IPS-NIHi11 (cell line): Measurements from ENCODE around the gene SDK1.
"Not testable (repeated sequence)": the region's sequence is repeated elsewhere in the genome, so short reads cannot be mapped to it uniquely, and the experiment has no call there.

Experiments
- DNase-seq: peaks from one replicate; pipeline ENCODE4 v3.0.0; 2012; ENCODE audit warnings: mixed read lengths, low spot score

The SDK1 gene

GRCh38 chr7:3733541-3734140 is 432.6 kb downstream of the SDK1 start:
- no peak for DNase-seq

DNA sequence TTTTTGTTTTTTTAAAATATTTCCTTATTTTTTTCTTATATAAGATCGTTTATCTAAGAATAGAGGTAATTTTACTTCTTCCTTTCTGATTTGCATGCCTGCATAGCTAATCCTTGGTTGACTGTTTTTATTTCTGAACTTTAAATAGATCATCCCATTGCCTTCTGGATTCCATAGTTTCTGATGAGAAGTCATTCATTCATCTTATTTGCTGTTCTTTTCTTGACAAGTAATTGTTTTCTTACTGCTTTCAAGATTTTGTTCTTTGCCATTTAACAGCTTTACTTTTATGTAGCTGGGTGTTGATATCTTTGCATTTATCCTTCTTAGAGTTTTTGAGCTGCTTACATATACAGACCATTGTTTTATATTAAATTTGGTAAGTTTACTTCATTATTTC is 437.9 kb downstream of the SDK1 start:
- no peak for DNase-seq

GRCh38 chr7:3739983-3740382 is 438.9 kb downstream of the SDK1 start:
- no peak for DNase-seq

- DNase-seq: no peak
Measured at GRCh38 chr7:3747467-3747866, 446.4 kb downstream of the SDK1 start.

DNA sequence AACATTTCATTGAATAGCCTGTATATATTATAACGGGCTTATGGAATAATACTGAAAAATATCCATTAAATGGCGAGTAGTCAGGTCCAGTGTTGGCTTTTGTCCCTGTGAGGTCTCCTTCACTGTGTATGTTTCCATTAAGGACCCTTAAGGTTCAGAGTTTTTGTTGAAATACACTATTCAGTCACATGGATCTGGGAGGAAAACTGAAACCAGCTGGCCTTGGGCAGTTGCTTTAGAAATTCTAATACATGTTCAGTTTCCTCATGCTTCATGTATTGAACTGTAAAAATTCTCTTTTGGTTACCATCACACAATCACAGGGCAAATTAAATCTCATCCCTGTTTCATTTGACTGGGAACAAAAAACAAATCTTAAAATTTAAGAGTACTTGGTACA is 447.3 kb downstream of the SDK1 start:
- DNase-seq: no peak

- no peak for DNase-seq
Measured at GRCh38 chr7:3753868-3754267, 452.8 kb downstream of the SDK1 start.

DNA sequence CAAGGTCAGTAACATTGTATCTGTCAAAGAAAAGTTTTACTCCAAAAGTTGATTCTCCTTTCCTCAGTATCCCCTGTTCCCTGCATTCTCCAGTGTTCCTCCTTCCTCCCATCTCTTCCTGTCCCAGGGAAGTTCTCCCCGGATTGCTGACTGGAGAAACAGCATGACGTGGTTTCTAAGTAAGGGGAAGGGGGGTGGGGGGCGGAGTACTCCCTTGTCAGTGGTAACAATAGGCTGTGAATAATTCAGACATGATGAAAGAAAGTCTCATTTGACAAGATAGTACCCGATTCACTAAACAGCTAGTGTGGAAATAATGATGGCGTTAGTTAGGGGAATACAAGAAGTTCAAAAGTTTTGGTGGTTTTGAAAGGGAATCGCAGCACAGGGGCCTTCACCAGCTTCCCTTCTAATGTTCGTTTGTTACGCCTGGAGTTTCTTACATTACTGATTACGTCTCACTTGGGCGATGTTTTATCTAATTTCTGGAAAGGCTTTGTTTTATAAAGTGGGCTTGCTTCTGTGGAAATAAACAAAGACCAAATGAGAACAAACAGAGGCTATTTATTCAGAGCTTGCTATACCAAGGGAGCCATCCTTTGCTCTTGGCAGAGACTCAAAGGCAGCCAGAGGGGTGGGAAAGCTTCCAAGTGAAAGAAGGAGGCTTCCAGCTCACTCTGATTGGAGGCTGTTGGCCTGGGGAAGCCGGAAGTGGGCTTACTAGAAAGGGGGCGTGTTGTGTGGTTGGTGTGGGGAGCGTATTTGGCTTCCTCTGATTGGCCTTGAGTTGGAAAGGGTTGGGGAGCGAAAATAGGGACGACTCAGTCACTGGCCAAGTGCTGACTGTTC is 453.7 kb downstream of the SDK1 start:
- peak; percentile 52 for DNase-seq

DNA sequence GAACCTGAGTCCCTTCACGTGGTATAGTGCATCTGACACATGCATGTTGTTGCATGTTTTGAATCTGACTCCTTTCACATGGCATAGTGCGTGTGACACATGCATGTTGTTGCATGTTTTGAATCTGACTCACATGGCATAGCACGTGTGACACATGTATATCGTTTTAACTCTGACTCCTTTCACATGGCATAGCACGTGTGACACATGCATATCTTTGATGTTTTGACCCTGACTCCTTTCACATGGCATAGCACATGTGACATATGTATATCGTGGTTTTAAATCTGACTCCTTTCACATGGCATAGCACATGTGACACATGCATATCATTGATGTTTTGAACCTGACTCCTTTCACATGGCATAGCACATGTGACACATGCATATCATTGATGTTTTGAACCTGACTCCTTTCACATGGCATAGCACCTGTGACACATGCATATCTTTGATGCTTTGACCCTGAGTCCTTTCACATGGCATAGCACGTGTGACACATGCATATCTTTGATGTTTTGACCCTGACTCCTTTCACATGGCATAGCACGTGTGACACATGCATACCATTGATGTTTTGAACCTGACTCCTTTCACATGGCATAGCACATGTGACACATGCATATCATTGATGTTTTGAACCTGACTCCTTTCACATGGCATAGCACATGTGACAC is 454.9 kb downstream of the SDK1 start:
- not testable (repeated sequence) for DNase-seq

- no peak for DNase-seq
Measured at GRCh38 chr7:3757059-3757458, 456.0 kb downstream of the SDK1 start.

GRCh38 chr7:3760651-3761050 is 459.6 kb downstream of the SDK1 start:
- DNase-seq: no peak

- DNase-seq: no peak
Measured at GRCh38 chr7:3762146-3762831, 461.2 kb downstream of the SDK1 start.

GRCh38 chr7:3767917-3768777 is 467.1 kb downstream of the SDK1 start:
- no peak for DNase-seq

DNA sequence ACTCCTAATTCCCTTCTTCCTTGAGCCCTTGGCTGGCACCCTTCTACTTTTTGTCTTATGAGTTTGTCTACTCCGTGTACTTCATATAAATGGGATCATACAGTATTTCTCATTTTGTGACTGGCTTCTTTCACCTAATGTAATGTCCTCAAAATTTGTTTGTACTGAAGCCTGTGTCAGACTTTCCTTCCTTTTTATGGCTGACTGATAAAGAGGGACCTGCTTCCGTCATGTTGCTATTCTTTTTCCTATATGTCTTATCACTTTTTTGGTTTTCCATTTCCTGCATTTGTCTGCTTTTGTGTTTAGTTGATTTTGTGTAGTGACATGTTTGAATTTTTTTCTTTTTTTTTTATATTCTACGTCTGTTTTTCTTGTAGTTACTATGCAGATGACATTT is 470.9 kb downstream of the SDK1 start:
- DNase-seq: no peak

- DNase-seq: no peak
Measured at GRCh38 chr7:3778345-3778744, 477.3 kb downstream of the SDK1 start.

GRCh38 chr7:3780016-3780415 is 479.0 kb downstream of the SDK1 start:
- DNase-seq: no peak

- DNase-seq: no peak
Measured at GRCh38 chr7:3780525-3780924, 479.5 kb downstream of the SDK1 start.

- DNase-seq: no peak
Measured at GRCh38 chr7:3781607-3782006, 480.6 kb downstream of the SDK1 start.

DNA sequence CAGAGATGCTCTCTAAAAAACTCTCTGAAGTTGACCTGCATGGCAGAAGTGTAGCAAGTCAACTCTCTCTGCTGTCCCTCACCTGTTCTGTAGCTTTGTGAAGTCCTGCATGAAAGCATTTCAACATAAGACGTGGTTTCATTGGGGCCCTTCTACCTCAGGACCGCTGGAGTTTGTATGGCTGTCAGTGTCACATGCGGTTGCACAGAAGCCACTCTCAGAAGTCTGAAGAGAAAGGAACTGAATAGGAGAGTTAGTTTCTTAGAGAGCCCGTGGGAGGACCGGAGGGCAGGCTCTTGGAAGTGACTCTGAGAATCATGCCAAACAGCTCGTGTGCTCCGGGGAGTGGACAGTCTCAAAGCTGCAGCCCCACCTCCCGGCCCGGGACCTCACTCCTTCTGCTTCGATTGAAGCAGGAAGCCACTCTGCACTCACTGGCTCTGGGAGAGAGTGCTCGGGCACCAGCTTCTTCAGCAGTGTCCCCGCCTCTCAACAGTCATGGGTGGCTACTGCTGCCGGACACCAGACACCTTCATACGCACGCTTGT is 486.7 kb downstream of the SDK1 start:
- no peak for DNase-seq

- no peak for DNase-seq
Measured at GRCh38 chr7:3790803-3791202, 489.8 kb downstream of the SDK1 start.

DNA sequence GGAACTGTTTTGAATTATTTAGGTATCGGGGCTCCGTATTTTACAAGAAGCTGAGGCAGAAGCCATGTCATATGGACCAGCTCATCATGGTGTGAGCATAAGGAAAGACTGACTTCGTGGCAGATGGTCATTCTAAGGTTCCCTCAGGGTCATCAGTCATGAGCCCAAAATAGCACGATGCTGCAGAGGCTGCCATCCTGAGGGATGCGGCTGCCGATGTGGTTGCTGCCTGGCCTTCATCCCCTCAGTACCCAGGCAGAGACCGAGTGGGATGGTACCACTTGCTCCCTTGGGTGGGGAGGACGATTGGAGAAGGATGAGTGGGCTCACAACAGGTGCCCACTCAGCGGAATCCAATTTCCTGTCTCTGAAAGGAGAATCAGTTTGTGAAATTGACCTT is 490.3 kb downstream of the SDK1 start:
- no peak for DNase-seq

GRCh38 chr7:3795141-3795540 is 494.1 kb downstream of the SDK1 start:
- no peak for DNase-seq
